KOPT-K1 (cell line): ENCODE measurements around the gene CAMTA1.

Experiments used
- H3K27ac ChIP-seq: fragments of 200-600 bp; sonication (generic); 2 replicates; pipeline ENCODE4 v1.5.1; 2016; ENCODE audit warnings: antibody characterized with exemption, mild to moderate bottlenecking, low read depth, low read length; ENCODE audit not compliant: poor library complexity, severe bottlenecking
- H3K36me3 ChIP-seq: fragments of 200-600 bp; sonication (generic); 2 replicates; pipeline ENCODE4 v1.5.1; 2017; ENCODE audit warnings: antibody characterized with exemption, mild to moderate bottlenecking, low read length, moderate library complexity; ENCODE audit not compliant: insufficient read depth
- H3K9me3 ChIP-seq: fragments of 200-600 bp; sonication (generic); 2 replicates; pipeline ENCODE4 v1.5.1; 2017; ENCODE audit warnings: antibody characterized with exemption, low read length, mild to moderate bottlenecking; ENCODE audit not compliant: insufficient read depth, poor library complexity, severe bottlenecking

The CAMTA1 gene

DNA sequence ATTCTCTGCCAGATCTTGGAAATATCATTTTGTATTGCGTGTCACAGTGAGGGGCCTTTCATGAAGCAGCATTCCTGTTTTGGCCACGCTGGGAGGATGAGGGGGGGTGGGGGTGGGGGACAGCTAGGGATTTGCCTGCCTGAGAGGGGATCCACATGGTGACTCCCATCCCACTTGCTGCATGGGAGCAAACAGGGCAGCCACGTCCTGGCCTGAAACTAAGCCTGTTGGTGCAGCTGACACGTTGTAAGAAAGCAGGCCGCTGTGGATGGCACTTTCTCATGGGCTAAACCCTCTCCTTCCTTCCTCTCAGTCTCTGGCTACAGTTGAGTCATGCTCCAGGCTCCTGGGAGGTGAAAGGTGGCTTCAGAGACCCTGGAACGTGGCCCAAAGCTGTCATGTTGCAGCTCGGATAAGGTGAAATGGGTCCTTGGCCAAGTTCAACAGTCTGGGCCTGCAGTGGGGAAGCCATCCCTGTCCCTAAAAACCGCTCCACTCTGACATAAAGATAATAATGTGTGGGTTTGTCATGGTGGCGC, 639.2 kb downstream of the CAMTA1 start:
- Histone ChIP-seq H3K9me3 (no peaks in the 10 kb centered on the region), H3K36me3 (no peaks in the 10 kb centered on the region), H3K27ac (no peak overlapping the region)

DNA sequence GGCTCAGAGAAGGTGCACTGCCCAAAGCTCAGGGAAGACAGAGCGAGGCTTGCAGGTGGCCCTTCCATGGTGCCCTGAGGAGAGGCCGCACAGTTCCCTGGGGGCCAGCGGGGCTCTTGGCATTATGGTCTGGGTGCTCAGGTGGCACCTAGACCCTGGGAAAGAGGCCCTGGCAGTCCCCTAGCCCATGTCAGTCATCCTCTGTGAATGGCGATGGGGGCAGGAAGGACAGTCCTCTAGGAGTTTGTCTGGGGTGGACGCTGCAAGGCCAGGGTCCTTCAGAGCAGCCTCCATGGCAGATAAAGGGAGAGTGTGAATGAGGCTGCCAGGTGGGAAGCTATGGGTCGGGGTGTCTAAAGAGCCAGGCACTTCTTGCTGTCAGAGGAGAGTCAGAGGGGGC, 640.0 kb downstream of the CAMTA1 start:
- H3K36me3 ChIP-seq = no peaks in the 10 kb centered on the region
- H3K27ac ChIP-seq = no peak overlapping the region
- no peaks in the 10 kb centered on the region for H3K9me3 ChIP-seq

DNA sequence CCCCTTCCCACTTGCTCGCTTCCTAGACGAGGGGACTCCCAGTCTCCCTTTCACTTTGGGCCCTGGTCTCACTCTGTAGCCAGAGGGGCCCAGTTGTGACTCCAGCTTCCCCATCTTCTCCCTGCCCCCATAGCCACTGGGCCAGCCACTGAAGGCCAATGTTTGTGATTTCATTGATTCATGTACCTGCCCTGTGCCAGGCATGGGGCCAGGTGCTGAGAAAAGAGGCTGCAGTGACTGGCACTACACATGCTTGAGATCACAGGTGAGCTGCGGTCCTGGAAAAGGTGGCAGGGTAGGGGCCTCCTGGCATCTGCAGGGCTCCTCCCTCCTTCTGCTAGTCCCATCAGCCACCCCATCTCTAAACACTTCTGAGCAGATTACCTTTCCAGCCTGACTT, 640.5 kb downstream of the CAMTA1 start:
- Histone ChIP-seq H3K27ac (no peak overlapping the region), H3K9me3 (no peaks in the 10 kb centered on the region), H3K36me3 (no peaks in the 10 kb centered on the region)

DNA sequence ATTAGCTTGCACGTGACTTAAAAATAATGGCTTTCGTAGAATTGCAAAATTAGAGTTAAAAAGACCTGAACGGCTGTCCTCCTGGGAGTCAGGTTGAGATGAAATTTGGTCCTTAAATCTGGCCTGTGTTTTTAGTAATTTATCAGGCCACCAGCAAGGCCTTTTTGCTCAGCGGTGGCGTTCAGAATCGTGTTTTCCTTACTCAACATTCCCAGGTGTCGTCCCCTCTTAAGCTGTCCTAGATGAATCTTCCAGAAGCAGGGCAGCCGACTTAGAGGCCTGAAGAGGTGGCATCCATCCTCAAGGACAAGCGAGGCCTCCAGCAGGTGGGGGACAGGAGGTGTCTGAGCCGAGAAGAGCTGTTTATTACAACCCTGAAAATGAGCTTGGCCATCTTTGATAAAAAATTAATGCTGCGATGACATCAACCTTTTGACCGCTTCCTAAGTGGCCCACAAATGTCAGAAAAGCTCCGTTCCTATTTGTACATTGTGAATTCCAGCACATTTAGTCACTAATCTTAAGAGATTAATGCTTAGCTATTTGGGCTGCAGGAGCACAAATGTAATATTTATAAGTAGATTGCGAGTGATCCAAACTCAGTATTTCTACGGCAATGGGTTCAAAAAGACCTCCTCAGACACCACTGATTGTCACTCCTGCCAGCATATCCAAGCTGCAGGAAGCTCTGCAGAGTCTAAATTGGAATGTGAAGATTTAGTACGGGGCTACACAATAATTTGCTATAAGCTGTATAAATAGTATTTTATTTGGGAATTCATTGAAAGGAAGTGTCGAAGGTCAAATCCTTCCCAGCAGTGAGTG, 641.7 kb downstream of the CAMTA1 start:
- Histone ChIP-seq H3K36me3 (no peaks in the 10 kb centered on the region), H3K9me3 (no peaks in the 10 kb centered on the region), H3K27ac (no peak overlapping the region)

DNA sequence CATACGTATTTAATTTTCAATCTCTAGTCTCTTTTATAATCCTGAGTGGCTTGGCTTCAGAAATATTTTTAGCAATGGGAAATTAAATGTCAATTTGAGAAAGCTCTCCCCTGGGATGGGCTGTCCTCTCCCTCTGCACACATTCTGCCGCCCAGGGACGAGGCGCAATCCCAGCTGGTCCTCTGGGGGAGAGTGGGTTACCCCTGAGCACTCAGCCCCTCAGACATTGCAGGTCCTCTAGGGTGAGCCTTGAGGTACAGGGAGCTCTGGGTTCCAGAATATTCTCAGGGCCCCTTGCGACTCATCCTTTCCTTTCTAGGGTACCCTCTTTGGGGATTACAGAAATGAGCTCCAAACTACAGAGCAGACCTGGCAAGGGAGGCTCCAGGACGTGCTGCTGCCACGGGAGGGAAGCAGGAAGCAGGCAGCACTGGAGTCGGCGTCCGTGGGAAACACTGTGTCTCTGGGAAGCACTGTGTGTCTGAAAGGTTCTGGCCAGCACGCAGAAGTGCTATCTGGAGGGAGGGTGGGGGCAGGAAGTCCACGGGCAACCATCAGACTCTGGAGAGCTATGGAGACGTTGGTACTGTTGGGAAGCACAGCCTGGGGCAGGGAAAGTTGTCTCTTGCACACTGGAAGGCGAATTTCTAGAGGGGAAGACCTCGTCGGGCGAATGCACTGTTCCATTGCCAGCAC, 642.5 kb downstream of the CAMTA1 start:
- Histone ChIP-seq H3K36me3 (no peaks in the 10 kb centered on the region), H3K27ac (no peak overlapping the region), H3K9me3 (no peaks in the 10 kb centered on the region)

DNA sequence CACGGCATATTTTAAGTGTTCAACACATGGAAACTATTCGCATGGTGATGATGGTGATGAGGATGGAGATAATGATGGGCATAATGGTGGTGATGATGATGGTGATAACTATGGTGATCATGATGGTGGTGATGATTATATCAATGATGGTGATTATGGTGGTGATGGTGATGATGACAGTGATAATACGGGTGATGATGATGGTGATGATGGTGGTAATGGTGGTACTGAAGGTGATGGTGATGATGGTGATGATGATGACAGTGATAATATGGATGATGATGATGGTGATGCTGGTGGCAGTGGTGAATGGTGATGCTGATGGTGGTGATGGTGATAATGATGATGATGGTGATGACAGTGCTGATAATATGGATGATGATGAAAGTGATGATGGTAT, 644.0 kb downstream of the CAMTA1 start:
- Histone ChIP-seq H3K9me3 (no peaks in the 10 kb centered on the region), H3K36me3 (no peaks in the 10 kb centered on the region), H3K27ac (no peak overlapping the region)

DNA sequence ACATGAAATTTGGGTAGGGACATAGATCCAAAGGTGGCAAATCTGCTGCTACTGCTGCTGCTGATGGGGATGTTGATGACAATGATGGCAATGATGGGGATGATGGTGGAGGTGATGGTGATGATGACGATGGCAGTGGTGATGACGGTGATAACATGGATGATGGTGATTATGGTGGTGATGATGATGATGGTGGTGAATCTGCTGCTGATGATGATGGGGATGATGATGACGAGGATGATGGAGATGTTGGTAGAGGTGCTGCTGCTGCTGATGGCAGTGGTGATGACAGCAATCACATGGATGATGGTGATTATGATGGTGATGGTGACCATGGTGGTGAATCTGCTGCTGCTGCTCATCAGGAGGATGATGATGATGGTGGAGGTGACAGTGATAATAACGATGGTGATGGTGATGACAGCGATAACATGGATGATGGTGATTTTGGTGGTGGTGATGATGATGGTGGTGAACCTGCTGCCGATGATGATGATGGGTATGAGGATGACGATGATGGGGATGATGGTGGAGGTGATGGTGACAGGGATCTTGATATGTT, 644.9 kb downstream of the CAMTA1 start:
- H3K9me3 ChIP-seq = no peaks in the 10 kb centered on the region
- no peak overlapping the region for H3K27ac ChIP-seq
- no peaks in the 10 kb centered on the region for H3K36me3 ChIP-seq

DNA sequence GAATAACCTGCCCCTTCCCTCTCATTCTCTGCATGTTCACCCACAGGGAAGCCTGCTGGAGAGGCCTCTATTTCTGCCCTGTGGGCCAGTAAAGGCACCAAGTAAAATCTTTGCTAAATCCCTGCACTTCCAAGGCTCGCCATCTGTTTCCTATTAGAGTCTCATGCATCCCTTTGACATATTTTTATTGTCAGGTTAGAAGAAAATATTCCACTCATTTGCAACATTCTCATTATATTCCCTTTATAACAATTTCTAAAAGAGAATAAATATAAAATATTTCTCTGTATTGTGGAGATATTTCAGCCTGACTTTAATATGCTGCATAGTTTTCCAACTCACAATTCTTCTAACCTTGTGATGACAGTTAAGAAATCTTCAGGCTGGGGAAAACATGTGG, 645.4 kb downstream of the CAMTA1 start:
- no peaks in the 10 kb centered on the region for H3K9me3 ChIP-seq
- H3K36me3 ChIP-seq = no peaks in the 10 kb centered on the region
- H3K27ac ChIP-seq = no peak overlapping the region

DNA sequence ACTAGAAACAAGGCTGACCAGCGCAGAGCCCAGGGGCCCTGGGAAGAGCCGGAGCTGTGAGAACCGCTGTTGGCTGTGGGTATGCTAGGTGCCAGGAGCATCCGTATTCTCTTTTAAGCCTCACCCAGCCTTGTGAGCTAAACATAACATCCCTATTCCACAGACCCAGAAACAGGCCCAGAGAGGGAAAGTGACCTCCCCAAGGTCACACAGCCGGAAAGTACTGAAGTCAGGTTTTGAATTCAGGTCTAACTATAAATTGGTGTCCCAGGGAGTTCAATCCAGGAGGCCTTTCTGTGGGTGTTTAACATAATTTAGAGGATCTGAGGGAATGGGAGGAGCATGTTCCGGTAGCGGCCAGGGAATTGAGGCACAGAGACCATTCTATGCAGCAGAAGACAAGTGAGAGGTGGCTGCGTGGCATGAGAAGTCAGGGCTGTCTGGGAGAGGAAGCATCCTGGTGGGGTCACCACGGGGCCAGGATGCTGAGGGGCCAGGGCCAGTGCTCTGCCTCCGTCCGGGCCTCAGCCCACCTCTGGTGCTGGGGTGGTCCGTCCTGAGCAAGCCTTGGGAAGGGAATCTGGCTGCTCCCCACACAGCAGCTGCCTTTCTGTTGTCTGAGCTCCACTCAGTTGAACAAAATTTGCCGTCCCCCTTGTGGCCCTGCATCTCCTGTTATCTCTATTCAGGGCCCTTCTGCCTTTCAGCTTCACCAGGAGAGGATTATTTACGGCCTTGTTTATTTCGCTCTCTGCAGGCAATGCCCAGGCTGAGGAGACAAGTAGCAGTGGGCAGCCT, 647.0 kb downstream of the CAMTA1 start:
- H3K36me3 ChIP-seq = no peaks in the 10 kb centered on the region
- H3K27ac ChIP-seq = no peak overlapping the region
- H3K9me3 ChIP-seq = no peaks in the 10 kb centered on the region

DNA sequence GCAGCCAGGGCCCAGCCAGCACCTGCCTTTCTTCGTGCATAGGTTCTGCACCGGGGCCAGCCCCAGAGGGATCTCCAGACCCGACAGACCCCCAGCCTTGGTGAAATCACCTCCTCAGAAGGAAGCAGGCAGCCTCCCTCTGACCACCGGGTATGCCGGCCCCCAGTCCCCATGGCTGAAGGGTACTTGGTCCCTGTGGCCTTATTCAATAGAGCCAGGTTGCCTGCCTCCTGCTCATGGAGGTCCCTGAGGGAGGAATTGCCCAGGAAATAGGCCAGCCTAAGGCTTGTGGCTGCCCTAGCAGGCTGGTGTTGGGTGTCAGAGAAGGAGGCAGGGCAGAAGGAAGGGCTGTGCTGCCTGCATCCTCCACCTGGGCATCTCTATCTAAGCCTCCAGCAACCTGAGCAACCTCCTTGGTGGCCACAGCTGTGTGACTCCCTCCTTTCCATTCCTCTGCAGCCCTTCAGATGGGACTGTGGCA, 647.7 kb downstream of the CAMTA1 start:
- no peaks in the 10 kb centered on the region for H3K36me3 ChIP-seq
- no peak overlapping the region for H3K27ac ChIP-seq
- no peaks in the 10 kb centered on the region for H3K9me3 ChIP-seq

DNA sequence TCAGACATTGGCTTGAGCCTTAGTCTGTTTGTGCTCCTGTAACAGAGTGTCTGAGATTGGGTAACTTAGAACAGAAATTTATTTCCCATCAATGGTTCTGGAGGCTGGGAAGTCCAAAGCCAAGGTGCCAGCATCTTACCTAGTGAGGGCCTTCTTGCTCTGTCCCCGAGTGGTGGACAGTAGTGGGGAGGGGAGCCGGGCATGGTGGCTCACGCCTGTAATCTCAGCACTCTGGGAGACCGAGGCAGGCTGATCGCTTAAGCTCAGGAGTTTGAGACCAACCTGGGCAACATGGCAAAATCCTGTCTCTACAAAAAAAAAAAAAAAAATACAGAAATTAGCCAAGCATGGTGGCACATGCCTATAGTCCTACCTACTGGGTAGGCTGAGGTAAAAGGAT, 649.3 kb downstream of the CAMTA1 start:
- H3K27ac ChIP-seq = no peak overlapping the region
- H3K9me3 ChIP-seq = no peaks in the 10 kb centered on the region
- H3K36me3 ChIP-seq = no peaks in the 10 kb centered on the region

DNA sequence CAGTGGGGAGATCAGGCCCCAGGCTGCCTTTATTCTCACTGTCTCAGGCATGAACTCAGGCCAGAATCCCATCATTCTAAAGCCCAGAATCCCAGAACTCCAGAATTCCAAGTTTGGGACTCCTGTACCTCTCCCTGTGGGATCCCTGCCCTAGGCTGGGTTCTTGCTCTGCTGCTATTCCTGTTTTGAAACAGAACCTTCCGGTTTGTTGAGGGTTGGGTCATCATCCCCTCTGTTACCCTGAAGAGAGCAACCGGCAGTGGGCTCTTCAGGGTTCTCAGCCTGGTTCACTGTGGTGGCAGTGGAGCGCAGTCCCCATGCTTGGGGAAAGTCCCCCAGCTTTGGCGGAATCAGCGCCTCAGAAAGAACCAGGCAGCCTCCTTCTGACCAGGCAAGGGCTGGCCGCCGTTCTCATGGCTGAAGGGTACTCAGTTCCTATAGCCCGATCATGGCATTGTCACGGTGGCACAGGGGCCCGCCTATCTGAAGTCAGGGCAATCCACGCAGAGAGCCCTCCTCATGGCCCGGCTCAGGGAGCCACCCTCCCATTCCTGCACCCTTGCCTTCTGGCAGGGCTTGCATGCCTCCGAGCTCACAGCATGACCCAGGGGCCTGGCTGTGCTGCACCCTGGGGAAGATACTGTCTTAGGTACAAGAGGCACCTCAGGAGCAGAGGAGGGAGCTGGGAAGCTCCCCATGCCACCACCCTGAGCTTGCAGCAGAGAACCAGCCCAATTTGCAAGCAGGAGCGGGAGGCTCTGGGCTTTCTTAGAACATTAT, 650.2 kb downstream of the CAMTA1 start:
- H3K9me3 ChIP-seq = no peaks in the 10 kb centered on the region
- no peak overlapping the region for H3K27ac ChIP-seq
- no peaks in the 10 kb centered on the region for H3K36me3 ChIP-seq

DNA sequence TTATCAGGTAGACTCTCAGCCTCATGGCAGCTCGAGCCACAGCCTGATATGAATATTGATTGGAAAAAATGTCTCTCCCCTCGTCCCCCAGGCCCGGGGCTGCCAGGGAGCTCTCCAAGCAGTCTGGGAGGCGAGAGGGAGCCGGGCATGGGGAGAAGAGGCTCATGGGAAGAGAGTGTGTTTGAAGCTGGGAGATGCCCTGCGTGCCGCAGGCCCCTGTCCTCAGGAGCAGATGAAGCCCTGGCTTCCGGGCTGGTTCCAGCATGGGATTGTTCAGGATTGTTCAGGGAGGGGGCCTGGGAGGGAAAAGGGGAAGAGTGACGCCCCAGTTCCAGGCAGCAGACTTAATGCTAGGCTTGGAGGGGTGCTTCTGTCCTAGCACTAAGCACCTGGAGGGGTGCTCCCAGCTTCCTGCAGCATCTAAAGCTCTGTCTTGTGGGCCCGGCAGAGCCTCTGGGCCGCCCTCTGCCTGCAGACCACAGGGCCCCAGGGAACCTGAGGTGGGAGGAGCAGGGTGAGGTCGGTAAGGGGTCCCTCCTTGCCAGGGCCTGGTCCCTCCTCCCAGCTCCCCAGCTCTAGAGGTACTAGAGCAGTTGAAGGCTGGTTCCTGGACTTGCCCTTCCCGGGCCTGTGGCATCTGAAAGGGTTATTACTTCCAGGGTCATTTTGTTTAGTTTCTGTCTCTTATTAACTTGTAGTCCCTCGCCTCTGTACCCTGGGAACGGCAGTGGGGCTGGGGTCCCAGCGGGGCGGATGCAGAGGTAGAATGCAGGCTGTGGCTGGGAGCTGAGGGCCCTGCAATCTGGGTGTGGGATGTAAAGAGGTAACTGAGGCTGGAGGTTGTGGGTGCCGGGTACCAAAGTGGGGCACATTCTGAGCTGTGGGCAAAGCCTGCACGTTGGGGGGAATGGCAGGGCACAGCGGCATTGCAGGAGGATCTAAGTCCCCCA, 651.1 kb downstream of the CAMTA1 start:
- Histone ChIP-seq H3K27ac (no peak overlapping the region), H3K9me3 (no peaks in the 10 kb centered on the region), H3K36me3 (no peaks in the 10 kb centered on the region)
